Measurements from ENCODE around the gene ASAP3. TPM values are rescaled to one million over a fixed set of nuclear protein-coding genes. Genes with fewer than 3 reads are reported as not detected.

The ASAP3 gene
- total and polyA plus RNA-seq, 9 of the 15 experiments (the other 6 are each of a cell fraction or from before 2014, with no cell fraction given): 1.7 to 31.2 (median 17.4) TPM

GRCh38 chr1:23530747-23531561, 47.0 kb upstream of the ASAP3 start, which contains the start of gene E2F2 (continued):
- TF ChIP-seq MXD1 (CRISPR knock-in tag; IDR thresholded peaks at IDR 0.05; ENCODE audit: borderline replicate concordance, poor library complexity, severe bottlenecking) (no peak), ZNF830 (CRISPR knock-in tag; IDR thresholded peaks at IDR 0.05) (no peak), THRB (CRISPR knock-in tag; conservative IDR thresholded peaks at IDR 0.05) (no peak), MAFK (IDR thresholded peaks at IDR 0.05; ENCODE audit: low read length) (no peak), SIRT6 (IDR thresholded peaks at IDR 0.05; ENCODE audit: low read depth, low read length) (no peak), C11orf30 (IDR thresholded peaks at IDR 0.05; ENCODE audit: low read depth) (no peak; the same call in 1 of the 2 replicates), RNF219 (CRISPR knock-in tag; IDR thresholded peaks at IDR 0.05) (no peak), KDM1A (IDR thresholded peaks at IDR 0.05) (no peak), SAP30 (IDR thresholded peaks at IDR 0.05; ENCODE audit: borderline replicate concordance, insufficient read depth, low read depth, low read length, poor library complexity, severe bottlenecking) (peak; percentile 97), MCM7 (IDR thresholded peaks at IDR 0.05) (no peak), ZNF778 (CRISPR knock-in tag; IDR thresholded peaks at IDR 0.05) (no peak), ZC3H4 (CRISPR knock-in tag; IDR thresholded peaks at IDR 0.05; ENCODE audit: borderline replicate concordance) (no peak), PYGO2 (tag; IDR thresholded peaks at IDR 0.05) (no peak), ZNF764 (CRISPR knock-in tag; IDR thresholded peaks at IDR 0.05; ENCODE audit: low read depth) (no peak), POLR2AphosphoS2 (IDR thresholded peaks at IDR 0.05; ENCODE audit: low read length) (no peak)
